Naive thymus-derived CD4-positive, alpha-beta T cell (primary cell): ENCODE data around the gene CNDP2. TPM values are rescaled to one million over a fixed set of nuclear protein-coding genes. Genes with fewer than 3 reads are reported as not detected.

Source experiments
- ATAC-seq: fragments of 150-1000 bp; cut with Tn5 transposase; 2 replicates; pipeline ENCODE4 v1.10.0; 2021; ENCODE audit warnings: mild to moderate bottlenecking, moderate library complexity
- CTCF ChIA-PET: fragments of 350-600 bp; sonication (Branson Sonifier 250); formaldehyde crosslinking; loops from one replicate; lab custom pipeline; 2021; ENCODE audit warnings: antibody characterized with exemption; lab: Charles Lee
- POLR2A ChIA-PET: fragments of 350-600 bp; sonication (Branson Sonifier 250); formaldehyde crosslinking; loops from one replicate; lab custom pipeline; 2021; ENCODE audit warnings: antibody characterized with exemption, inconsistent platforms; lab: Charles Lee
- DNase-seq, 9 donors: peaks; one replicate each; pipeline versions ENCODE4 v3.0.0 to v3.0.0-alpha.2; 2020 to 2022; ENCODE audit warnings: mixed read lengths in 1 of 9
- H3K27ac ChIP-seq: one replicate; pipeline ENCODE4 v1.7.0; 2013; ENCODE audit warnings: mild to moderate bottlenecking, low read depth, low read length, moderate library complexity
- H3K27me3 ChIP-seq, 2 donors: one replicate each; pipeline ENCODE4 v1.7.0; 2013; ENCODE audit warnings: low read length in 2 of 2, mild to moderate bottlenecking in 2 of 2, moderate library complexity in 2 of 2; ENCODE audit not compliant: control insufficient read depth in 2 of 2, insufficient read depth in 2 of 2
- H3K36me3 ChIP-seq, 3 experiments: 1 replicate in 2 of 3; 2 replicates in 1 of 3; pipeline ENCODE4 v1.7.0; 2013; ENCODE audit warnings: low read length in 3 of 3, mild to moderate bottlenecking in 3 of 3, moderate library complexity in 1 of 3; ENCODE audit not compliant: insufficient read depth in 3 of 3, control insufficient read depth in 2 of 3
- H3K4me1 ChIP-seq, 2 donors: one replicate each; pipeline ENCODE4 v1.7.0; 2013; ENCODE audit warnings: low read length in 2 of 2, mild to moderate bottlenecking in 2 of 2, moderate library complexity in 1 of 2; ENCODE audit not compliant: control insufficient read depth in 2 of 2, insufficient read depth in 2 of 2
- H3K4me3 ChIP-seq: 2 replicates; pipeline ENCODE4 v1.7.0; 2013; ENCODE audit warnings: mild to moderate bottlenecking, low read length
- H3K9me3 ChIP-seq, 3 experiments: 1 replicate in 2 of 3; 2 replicates in 1 of 3; pipeline ENCODE4 v1.7.0; 2013; ENCODE audit warnings: low read length in 3 of 3; ENCODE audit not compliant: control insufficient read depth in 2 of 3
- H3K27ac Mint-ChIP-seq, 9 donors: one replicate each; pipeline ENCODE4 v1.8.0; 2020 to 2022; ENCODE audit warnings: mixed read lengths in 9 of 9, mild to moderate bottlenecking in 8 of 9, moderate library complexity in 5 of 9, inconsistent platforms in 2 of 9
- H3K27me3 Mint-ChIP-seq, 5 donors: one replicate each; pipeline ENCODE4 v1.8.0; 2021 to 2022; ENCODE audit warnings: mixed read lengths in 5 of 5, mild to moderate bottlenecking in 1 of 5
- H3K36me3 Mint-ChIP-seq, 5 donors: one replicate each; pipeline ENCODE4 v1.8.0; 2020 to 2022; ENCODE audit warnings: mixed read lengths in 5 of 5, mild to moderate bottlenecking in 3 of 5, inconsistent platforms in 1 of 5
- H3K4me1 Mint-ChIP-seq, 7 donors: one replicate each; pipeline ENCODE4 v1.8.0; 2020 to 2022; ENCODE audit warnings: mixed read lengths in 7 of 7, mild to moderate bottlenecking in 3 of 7, inconsistent platforms in 1 of 7
- H3K4me3 Mint-ChIP-seq, 10 donors: one replicate each; pipeline ENCODE4 v1.8.0; 2020 to 2022; ENCODE audit warnings: mild to moderate bottlenecking in 10 of 10, mixed read lengths in 10 of 10, moderate library complexity in 6 of 10, inconsistent platforms in 2 of 10
- H3K9me3 Mint-ChIP-seq, 11 donors: one replicate each; pipeline ENCODE4 v1.8.0; 2020 to 2022; ENCODE audit warnings: mixed read lengths in 11 of 11, mild to moderate bottlenecking in 4 of 11, inconsistent platforms in 1 of 11, moderate library complexity in 1 of 11
- intact Hi-C, 2 donors: fragments of 100-400 bp; cut with micrococcal nuclease; formaldehyde crosslinking; loops; one replicate each; pipeline ENCODE4 v1.15.1; 2023
- polyA plus RNA-seq, 2 donors: library from polyadenylated mRNA; unstranded; fragments of 300-500 nt; fragmentation: Illumina TruSeq; gene quantifications; one replicate each; pipeline ENCODE4 v1.2.3, GENCODE V29; 2021
- total RNA-seq, 6 experiments: library from RNA in 5 of 6; stranded (reverse) in 5 of 6; gene quantifications; 1 replicate in 5 of 6; 2 replicates in 1 of 6; pipeline ENCODE4 v1.2.3 and lab custom pipeline; 2021 to 2026

CNDP2 gene
- total and polyA plus RNA-seq, 7 experiments from 2014 or later: 87.7 to 169 (median 141) TPM

- H3K4me1 ChIP-seq: no peaks in the 10 kb centered on the region
- H3K27me3 ChIP-seq: no peaks in the 10 kb centered on the region
- ChIA-PET POLR2A (no interaction called here), CTCF (no interaction called here)
- peaks cover 10 to 67% (median 35%) of the 10 kb centered on the region in 5 donors for H3K36me3 Mint-ChIP-seq
- H3K4me3 Mint-ChIP-seq: no peak overlapping the region
- no peaks in the 10 kb centered on the region for H3K9me3 ChIP-seq
- H3K27ac Mint-ChIP-seq: no peak overlapping the region
- ATAC-seq (no peak), DNase-seq (no peak)
- H3K4me3 ChIP-seq: no peak overlapping the region
- H3K27ac ChIP-seq: no peak overlapping the region
- intact Hi-C loops: no loop called here
- H3K4me1 Mint-ChIP-seq: peaks cover under 1 to 19% (median 5%) of the 10 kb centered on the region in 7 donors
- H3K9me3 Mint-ChIP-seq: no peaks in the 10 kb centered on the region
- H3K27me3 Mint-ChIP-seq: no peaks in the 10 kb centered on the region
- H3K36me3 ChIP-seq: peaks cover 5 to 97% (median 29%) of the 10 kb centered on the region in 3 experiments
Observed at GRCh38 chr18:74511823-74512222, 15.7 kb downstream of the CNDP2 start.

- H3K4me3 Mint-ChIP-seq: no peak overlapping the region
- no peaks in the 10 kb centered on the region for H3K27me3 Mint-ChIP-seq
- intact Hi-C loops: no loop called here
- Histone ChIP-seq H3K9me3 (no peaks in the 10 kb centered on the region), H3K4me3 (no peak overlapping the region), H3K27me3 (no peaks in the 10 kb centered on the region), H3K27ac (no peak overlapping the region), H3K4me1 (no peaks in the 10 kb centered on the region), H3K36me3 (peaks cover 5 to 97% (median 33%) of the 10 kb centered on the region in 3 experiments)
- ATAC-seq: no peak
- H3K9me3 Mint-ChIP-seq: no peaks in the 10 kb centered on the region
- ChIA-PET CTCF (no interaction called here), POLR2A (no interaction called here)
- H3K27ac Mint-ChIP-seq: peak overlapping the region in 1 of 9 donors; percentile 33
- DNase-seq: no peak
- H3K4me1 Mint-ChIP-seq: peaks cover 0 to 12% (median 2%) of the 10 kb centered on the region in 7 donors
- peaks cover 3 to 65% (median 32%) of the 10 kb centered on the region in 5 donors for H3K36me3 Mint-ChIP-seq
Observed at GRCh38 chr18:74512321-74513053, 16.3 kb downstream of the CNDP2 start.

GRCh38 chr18:74513149-74513882, 17.2 kb downstream of the CNDP2 start:
- peaks cover 5 to 96% (median 31%) of the 10 kb centered on the region in 3 experiments for H3K36me3 ChIP-seq
- ChIA-PET CTCF (interaction anchor here (0.6 kb wide), 1 partner anchor 20 kb away, joined by 3 read pairs; no protein-coding TSS in a partner anchor), POLR2A (no interaction called here)
- H3K27me3 ChIP-seq: no peaks in the 10 kb centered on the region
- DNase-seq: no peak
- H3K4me3 ChIP-seq: no peak overlapping the region
- intact Hi-C loops: no loop called here
- no peaks in the 10 kb centered on the region for H3K9me3 ChIP-seq
- H3K27ac Mint-ChIP-seq: peak overlapping the region in 1 of 9 donors; percentile 33
- H3K4me1 Mint-ChIP-seq: peaks cover 0 to 7% (median 0%) of the 10 kb centered on the region in 7 donors
- H3K4me3 Mint-ChIP-seq: no peak overlapping the region
- H3K9me3 Mint-ChIP-seq: no peaks in the 10 kb centered on the region
- H3K27me3 Mint-ChIP-seq: no peaks in the 10 kb centered on the region
- no peaks in the 10 kb centered on the region for H3K4me1 ChIP-seq
- ATAC-seq: no peak
- H3K36me3 Mint-ChIP-seq: peaks cover 0 to 65% (median 34%) of the 10 kb centered on the region in 5 donors
- H3K27ac ChIP-seq: no peak overlapping the region

- H3K27me3 Mint-ChIP-seq: no peaks in the 10 kb centered on the region
Observed at GRCh38 chr18:74513883-74514205, 17.7 kb downstream of the CNDP2 start.

GRCh38 chr18:74514860-74515495, 18.8 kb downstream of the CNDP2 start:
- Mint-ChIP-seq H3K9me3 (no peaks in the 10 kb centered on the region), H3K36me3 (peaks cover under 1 to 70% (median 36%) of the 10 kb centered on the region in 5 donors), H3K4me1 (peaks cover 0 to 7% (median 0%) of the 10 kb centered on the region in 7 donors), H3K27ac (peak overlapping the region in 2 of 9 donors; percentile 9 to 51), H3K4me3 (no peak overlapping the region), H3K27me3 (no peaks in the 10 kb centered on the region)
- Histone ChIP-seq H3K27ac (no peak overlapping the region), H3K36me3 (peaks cover 5 to 96% (median 32%) of the 10 kb centered on the region in 3 experiments), H3K27me3 (no peaks in the 10 kb centered on the region), H3K9me3 (no peaks in the 10 kb centered on the region), H3K4me3 (no peak overlapping the region), H3K4me1 (no peaks in the 10 kb centered on the region)
- DNase-seq (no peak), ATAC-seq (no peak)
- CTCF ChIA-PET: interaction anchor here (0.6 kb wide), 1 partner anchor 9 kb away, joined by 3 read pairs; no protein-coding TSS in a partner anchor
- POLR2A ChIA-PET: no interaction called here
- intact Hi-C loops: no loop called here

More at GRCh38 chr18:74513883-74514205, 17.7 kb downstream of the CNDP2 start:
- ATAC-seq (no peak), DNase-seq (no peak)
- Histone ChIP-seq H3K27me3 (no peaks in the 10 kb centered on the region), H3K4me1 (no peaks in the 10 kb centered on the region), H3K4me3 (no peak overlapping the region), H3K36me3 (peaks cover 5 to 96% (median 30%) of the 10 kb centered on the region in 3 experiments), H3K27ac (no peak overlapping the region), H3K9me3 (no peaks in the 10 kb centered on the region)
- H3K4me3 Mint-ChIP-seq: no peak overlapping the region
- POLR2A ChIA-PET: no interaction called here
- no peak overlapping the region for H3K27ac Mint-ChIP-seq
- H3K9me3 Mint-ChIP-seq: no peaks in the 10 kb centered on the region
- CTCF ChIA-PET: interaction anchor here (0.6 kb wide), 1 partner anchor 20 kb away, joined by 3 read pairs; no protein-coding TSS in a partner anchor
- intact Hi-C loops: no loop called here
- H3K4me1 Mint-ChIP-seq: peaks cover 0 to 7% (median 0%) of the 10 kb centered on the region in 7 donors
- H3K36me3 Mint-ChIP-seq: peaks cover 0 to 65% (median 34%) of the 10 kb centered on the region in 5 donors

- H3K36me3 ChIP-seq: peaks cover 3 to 96% (median 27%) of the 10 kb centered on the region in 3 experiments
- H3K27me3 Mint-ChIP-seq: no peaks in the 10 kb centered on the region
- no peaks in the 10 kb centered on the region for H3K9me3 ChIP-seq
- no peak overlapping the region for H3K4me3 Mint-ChIP-seq
- no peak overlapping the region for H3K27ac ChIP-seq
- no peak overlapping the region for H3K27ac Mint-ChIP-seq
- peaks cover 6 to 70% (median 38%) of the 10 kb centered on the region in 5 donors for H3K36me3 Mint-ChIP-seq
- H3K9me3 Mint-ChIP-seq: no peaks in the 10 kb centered on the region
- ChIA-PET POLR2A (no interaction called here), CTCF (no interaction called here)
- peaks cover 0 to 7% (median 0%) of the 10 kb centered on the region in 7 donors for H3K4me1 Mint-ChIP-seq
- intact Hi-C loops: no loop called here
- no peak for DNase-seq
- no peak for ATAC-seq
- H3K4me1 ChIP-seq: no peaks in the 10 kb centered on the region
- H3K4me3 ChIP-seq: no peak overlapping the region
- H3K27me3 ChIP-seq: no peaks in the 10 kb centered on the region
Observed at GRCh38 chr18:74515620-74516231, 19.6 kb downstream of the CNDP2 start.
